ENCODE results near the gene FBXO42. TPM values are rescaled to one million over a fixed set of nuclear protein-coding genes. Genes with fewer than 3 reads are reported as not detected.

FBXO42 gene
- total and polyA plus RNA-seq, 9 of the 15 experiments (the other 6 are each of a cell fraction or from before 2014, with no cell fraction given) = 7.2 to 24.8 (median 17.4) TPM

GRCh38 chr1:16298653-16299052 lies 53.6 kb downstream of the FBXO42 start (continued):
- TF ChIP-seq EGR1 (conservative IDR thresholded peaks at IDR 0.05) = no peak
- no peak for TF ChIP-seq ETV6 (IDR thresholded peaks at IDR 0.05; ENCODE audit: borderline replicate concordance in 1 of 2, low read depth in 2 of 2, low read length in 1 of 2)
- no peak for TF ChIP-seq ETV6 (CRISPR knock-in tag; IDR thresholded peaks at IDR 0.05; ENCODE audit: borderline replicate concordance)
- no peak for TF ChIP-seq NFIC (IDR thresholded peaks at IDR 0.05)
- TF ChIP-seq GMEB1 (CRISPR knock-in tag; IDR thresholded peaks at IDR 0.05) = no peak
- no peak for TF ChIP-seq FOXJ3 (CRISPR knock-in tag; IDR thresholded peaks at IDR 0.05)
- no peak for TF ChIP-seq ZNF224 (CRISPR knock-in tag; IDR thresholded peaks at IDR 0.05)
- no peak for TF ChIP-seq THRB (CRISPR knock-in tag; conservative IDR thresholded peaks at IDR 0.05)
- TF ChIP-seq STAT6 (CRISPR knock-in tag; IDR thresholded peaks at IDR 0.05) = no peak

Data from K562 (cell line).